ENCODE measurements around the gene PHACTR1.

PHACTR1 gene

GRCh38 chr6:13113981-13114593 is 397.5 kb downstream of the PHACTR1 start:
- TF ChIP-seq CTCF (IDR thresholded peaks at IDR 0.05; ENCODE audit: control insufficient read depth, extremely low read depth, insufficient read depth), result no peak
- no peak for DNase-seq (ENCODE audit: low read depth)
- no peak overlapping the region for H3K4me3 ChIP-seq (ENCODE audit: low read depth, low read length)

GRCh38 chr6:13116155-13116554 is 399.6 kb downstream of the PHACTR1 start:
- DNase-seq (ENCODE audit: low read depth), result no peak
- no peak for TF ChIP-seq CTCF (IDR thresholded peaks at IDR 0.05; ENCODE audit: control insufficient read depth, extremely low read depth, insufficient read depth)
- no peak overlapping the region for H3K4me3 ChIP-seq (ENCODE audit: low read depth, low read length)

- TF ChIP-seq CTCF (IDR thresholded peaks at IDR 0.05; ENCODE audit: control insufficient read depth, extremely low read depth, insufficient read depth), result no peak
- no peak for DNase-seq (ENCODE audit: low read depth)
- no peak overlapping the region for H3K4me3 ChIP-seq (ENCODE audit: low read depth, low read length)
Measured at GRCh38 chr6:13117570-13117969, 401.0 kb downstream of the PHACTR1 start.

- TF ChIP-seq CTCF (IDR thresholded peaks at IDR 0.05; ENCODE audit: control insufficient read depth, extremely low read depth, insufficient read depth), result no peak
- no peak overlapping the region for H3K4me3 ChIP-seq (ENCODE audit: low read depth, low read length)
- no peak for DNase-seq (ENCODE audit: low read depth)
Measured at GRCh38 chr6:13119549-13119948, 403.0 kb downstream of the PHACTR1 start.

GRCh38 chr6:13120483-13121482 is 404.2 kb downstream of the PHACTR1 start:
- no peak for TF ChIP-seq CTCF (IDR thresholded peaks at IDR 0.05; ENCODE audit: control insufficient read depth, extremely low read depth, insufficient read depth)
- no peak for DNase-seq (ENCODE audit: low read depth)
- no peak overlapping the region for H3K4me3 ChIP-seq (ENCODE audit: low read depth, low read length)

GRCh38 chr6:13124131-13124530 is 407.6 kb downstream of the PHACTR1 start:
- DNase-seq (ENCODE audit: low read depth), result no peak
- no peak for TF ChIP-seq CTCF (IDR thresholded peaks at IDR 0.05; ENCODE audit: control insufficient read depth, extremely low read depth, insufficient read depth)
- H3K4me3 ChIP-seq (ENCODE audit: low read depth, low read length), result no peak overlapping the region

Measured in LNCaP clone FGC (cell line).